Mesothelial cell of epicardium (in vitro differentiated cells): ENCODE data around the gene WBP2. TPM values are rescaled to one million over a fixed set of nuclear protein-coding genes. Genes with fewer than 3 reads are reported as not detected.
A peak's percentile ranks its signal among the peaks of the same experiment; 100 is the strongest.

Source experiments
- DNase-seq, 2 experiments: peaks; one replicate each; pipeline ENCODE4 v3.0.0; 2021; ENCODE audit warnings: low spot score in 2 of 2; ENCODE audit not compliant: unreplicated experiment in 2 of 2
- H3K27ac Mint-ChIP-seq: 2 replicates; pipeline ENCODE4 v1.8.0; 2021; ENCODE audit warnings: mixed read lengths
- H3K27me3 Mint-ChIP-seq: 2 replicates; pipeline ENCODE4 v1.8.0; 2021; ENCODE audit warnings: low read depth, mixed read lengths
- H3K36me3 Mint-ChIP-seq: 2 replicates; pipeline ENCODE4 v1.8.0; 2021; ENCODE audit warnings: mixed read lengths
- H3K4me1 Mint-ChIP-seq: 2 replicates; pipeline ENCODE4 v1.8.0; 2021; ENCODE audit warnings: mixed read lengths
- H3K4me3 Mint-ChIP-seq: 2 replicates; pipeline ENCODE4 v1.8.0; 2021; ENCODE audit warnings: mild to moderate bottlenecking, moderate library complexity, mixed read lengths
- H3K9me3 Mint-ChIP-seq: 2 replicates; pipeline ENCODE4 v1.8.0; 2021; ENCODE audit warnings: mixed read lengths
- total RNA-seq: library from RNA; stranded (reverse); gene quantifications from 3 replicates; pipeline ENCODE4 v1.2.1, GENCODE V29; 2021
- TF ChIP-seq, protein P1 (sequence below): fragments of 200-600 bp; sonication (generic); IDR thresholded peaks from one replicate; pipeline ENCODE4 v1.5.0; 2021; ENCODE audit warnings: antibody characterized with exemption; ENCODE audit not compliant: unreplicated experiment

Gene WBP2
- total RNA-seq, 1 donor from 2014 or later, result 42.3 TPM

DNA sequence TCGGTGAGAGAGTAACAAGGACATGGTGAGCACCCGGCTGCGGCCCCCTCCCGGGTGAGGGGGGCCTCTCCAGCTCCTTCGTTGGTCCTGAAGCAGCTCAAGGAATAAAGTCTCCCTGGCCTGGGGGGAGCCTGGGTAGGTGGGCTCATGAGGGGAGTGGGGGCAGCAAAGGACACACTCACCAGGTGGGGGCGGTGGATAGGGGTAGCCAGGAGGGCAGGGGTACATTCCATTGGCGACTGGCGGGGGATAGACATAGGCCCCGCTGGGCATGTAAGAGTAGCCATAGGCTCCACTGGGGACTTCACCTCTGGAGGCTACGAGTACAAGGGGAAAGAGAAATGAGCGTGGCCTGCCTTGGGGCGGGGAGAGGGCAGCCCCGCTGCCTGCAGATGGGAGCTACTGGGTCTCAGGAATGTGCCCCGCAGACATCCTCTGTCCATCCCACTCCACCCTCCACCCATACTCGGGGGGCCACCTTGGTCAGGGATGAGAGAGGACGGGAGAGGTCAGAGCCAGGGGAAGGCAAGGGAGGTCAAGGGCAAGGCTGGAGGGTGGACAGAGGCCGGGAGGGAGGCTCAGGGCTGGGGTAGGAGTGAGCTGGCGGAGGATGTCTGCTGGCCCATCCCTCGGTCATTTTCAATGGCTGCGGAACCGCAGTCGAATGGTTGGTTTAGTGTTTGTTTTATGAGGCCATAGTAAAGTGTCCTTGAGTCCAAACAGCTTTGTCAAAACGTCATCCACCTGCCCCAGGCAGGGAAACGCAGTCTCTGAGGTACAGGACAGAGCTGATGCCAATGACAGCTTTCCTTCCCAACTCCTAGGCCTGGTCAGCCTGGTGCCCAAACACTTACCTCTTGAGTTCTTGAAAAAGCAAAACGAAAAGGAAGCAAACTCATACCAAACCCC lies 7.3 kb downstream of the WBP2 start:
- H3K4me1 Mint-ChIP-seq, result peaks cover 19% of the 10 kb centered on the region
- DNase-seq, result no peak
- no peak overlapping the region for H3K4me3 Mint-ChIP-seq
- TF ChIP-seq, protein P1, sequence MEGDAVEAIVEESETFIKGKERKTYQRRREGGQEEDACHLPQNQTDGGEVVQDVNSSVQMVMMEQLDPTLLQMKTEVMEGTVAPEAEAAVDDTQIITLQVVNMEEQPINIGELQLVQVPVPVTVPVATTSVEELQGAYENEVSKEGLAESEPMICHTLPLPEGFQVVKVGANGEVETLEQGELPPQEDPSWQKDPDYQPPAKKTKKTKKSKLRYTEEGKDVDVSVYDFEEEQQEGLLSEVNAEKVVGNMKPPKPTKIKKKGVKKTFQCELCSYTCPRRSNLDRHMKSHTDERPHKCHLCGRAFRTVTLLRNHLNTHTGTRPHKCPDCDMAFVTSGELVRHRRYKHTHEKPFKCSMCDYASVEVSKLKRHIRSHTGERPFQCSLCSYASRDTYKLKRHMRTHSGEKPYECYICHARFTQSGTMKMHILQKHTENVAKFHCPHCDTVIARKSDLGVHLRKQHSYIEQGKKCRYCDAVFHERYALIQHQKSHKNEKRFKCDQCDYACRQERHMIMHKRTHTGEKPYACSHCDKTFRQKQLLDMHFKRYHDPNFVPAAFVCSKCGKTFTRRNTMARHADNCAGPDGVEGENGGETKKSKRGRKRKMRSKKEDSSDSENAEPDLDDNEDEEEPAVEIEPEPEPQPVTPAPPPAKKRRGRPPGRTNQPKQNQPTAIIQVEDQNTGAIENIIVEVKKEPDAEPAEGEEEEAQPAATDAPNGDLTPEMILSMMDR, result no peak
- H3K9me3 Mint-ChIP-seq, result no peaks in the 10 kb centered on the region
- H3K27me3 Mint-ChIP-seq, result no peaks in the 10 kb centered on the region
- no peak overlapping the region for H3K27ac Mint-ChIP-seq
- peaks cover 21% of the 10 kb centered on the region for H3K36me3 Mint-ChIP-seq

DNA sequence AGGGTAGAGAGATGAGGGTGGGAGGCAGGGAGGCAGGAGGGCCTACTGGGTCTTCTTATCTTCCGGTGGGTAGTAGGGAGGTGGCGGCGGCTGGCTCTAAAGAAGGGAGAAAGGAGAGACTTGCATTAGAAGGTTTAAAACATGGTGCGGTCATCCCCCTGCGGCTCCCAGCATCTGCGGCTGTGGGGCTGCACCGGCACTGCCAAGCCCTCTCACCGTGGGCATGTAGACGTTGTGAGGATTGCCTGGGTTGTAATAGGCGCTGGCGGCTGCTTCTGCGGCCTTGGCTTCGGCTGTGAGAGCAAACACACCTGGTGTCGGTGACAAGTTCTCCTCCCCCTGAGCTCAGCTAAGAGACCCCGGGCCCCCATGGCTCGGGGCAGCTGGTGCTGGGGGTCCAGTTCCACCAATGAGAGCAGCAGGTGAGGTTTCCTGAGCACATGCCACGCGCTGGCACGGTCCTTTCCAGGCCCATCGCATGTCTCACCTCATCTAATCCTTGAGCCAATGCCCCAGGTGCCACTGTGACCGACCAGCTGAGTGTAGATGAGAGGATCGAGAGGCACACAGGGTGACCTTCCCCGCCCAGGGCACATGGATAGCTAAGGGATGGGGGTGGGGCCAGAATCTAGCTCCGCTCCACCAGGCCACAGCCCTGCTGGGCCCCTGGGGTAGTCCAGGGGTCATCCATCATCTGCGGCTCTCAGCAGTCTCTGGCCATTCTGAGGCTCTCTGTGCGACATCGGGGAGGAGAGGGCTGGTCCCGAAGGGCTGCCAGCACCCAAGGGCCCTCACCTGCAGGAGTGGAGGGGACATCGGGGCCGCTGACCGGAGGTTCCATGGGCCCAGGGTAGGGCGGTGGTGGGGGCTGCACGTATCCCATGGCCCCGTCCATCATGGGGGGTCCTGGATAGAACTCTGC lies 8.2 kb downstream of the WBP2 start:
- H3K9me3 Mint-ChIP-seq, result no peaks in the 10 kb centered on the region
- TF ChIP-seq, protein P1, result no peak
- peaks cover 17% of the 10 kb centered on the region for H3K4me1 Mint-ChIP-seq

DNA sequence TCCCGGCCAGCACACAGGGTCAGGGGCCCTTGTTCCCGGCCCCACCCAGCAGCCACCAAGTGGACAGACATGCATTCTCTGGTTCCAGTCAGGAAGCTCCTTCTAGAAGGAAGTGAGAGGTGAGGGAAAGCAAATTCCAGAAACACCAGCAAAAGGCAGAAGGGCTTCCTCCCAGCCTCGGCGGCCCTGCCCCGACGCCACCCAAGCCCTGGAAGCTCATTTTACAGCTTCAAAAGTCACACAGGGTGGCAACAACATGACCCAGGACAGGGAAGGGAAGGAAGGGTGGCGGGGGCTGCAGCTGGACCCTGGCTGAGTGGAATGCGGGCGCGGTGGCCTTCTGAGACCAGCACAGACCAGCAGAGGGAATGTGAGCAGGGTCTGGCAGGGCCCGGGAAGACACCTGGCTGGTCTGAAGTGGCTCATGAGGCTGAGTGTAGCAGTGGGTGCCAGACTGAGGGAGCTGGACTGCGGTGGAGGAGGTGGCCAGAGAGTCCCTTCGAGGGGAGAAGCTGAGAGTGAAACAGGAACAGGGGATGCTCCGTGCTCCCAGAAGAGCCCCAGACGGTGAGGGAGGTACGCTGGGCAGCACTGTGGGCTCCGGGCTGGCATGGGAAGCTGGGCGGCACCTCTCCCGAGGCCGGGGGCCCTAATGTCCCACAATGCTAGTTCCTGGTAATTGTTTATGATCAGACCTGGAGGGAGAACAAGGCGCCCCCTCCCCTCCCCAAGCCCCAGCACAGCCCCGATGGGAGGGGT lies 9.0 kb downstream of the WBP2 start:
- Mint-ChIP-seq H3K36me3 (peaks cover 19% of the 10 kb centered on the region), H3K27me3 (no peaks in the 10 kb centered on the region), H3K27ac (peak overlapping the region; percentile 88), H3K4me1 (peaks cover 17% of the 10 kb centered on the region), H3K4me3 (no peak overlapping the region), H3K9me3 (no peaks in the 10 kb centered on the region)
- no peak for DNase-seq
- TF ChIP-seq, protein P1, result no peak

More for the DNA sequence above, 8.2 kb downstream of the WBP2 start:
- Mint-ChIP-seq H3K4me3 (no peak overlapping the region), H3K36me3 (peaks cover 19% of the 10 kb centered on the region), H3K27me3 (no peaks in the 10 kb centered on the region), H3K27ac (peak overlapping the region; percentile 47)
- no peak for DNase-seq

DNA sequence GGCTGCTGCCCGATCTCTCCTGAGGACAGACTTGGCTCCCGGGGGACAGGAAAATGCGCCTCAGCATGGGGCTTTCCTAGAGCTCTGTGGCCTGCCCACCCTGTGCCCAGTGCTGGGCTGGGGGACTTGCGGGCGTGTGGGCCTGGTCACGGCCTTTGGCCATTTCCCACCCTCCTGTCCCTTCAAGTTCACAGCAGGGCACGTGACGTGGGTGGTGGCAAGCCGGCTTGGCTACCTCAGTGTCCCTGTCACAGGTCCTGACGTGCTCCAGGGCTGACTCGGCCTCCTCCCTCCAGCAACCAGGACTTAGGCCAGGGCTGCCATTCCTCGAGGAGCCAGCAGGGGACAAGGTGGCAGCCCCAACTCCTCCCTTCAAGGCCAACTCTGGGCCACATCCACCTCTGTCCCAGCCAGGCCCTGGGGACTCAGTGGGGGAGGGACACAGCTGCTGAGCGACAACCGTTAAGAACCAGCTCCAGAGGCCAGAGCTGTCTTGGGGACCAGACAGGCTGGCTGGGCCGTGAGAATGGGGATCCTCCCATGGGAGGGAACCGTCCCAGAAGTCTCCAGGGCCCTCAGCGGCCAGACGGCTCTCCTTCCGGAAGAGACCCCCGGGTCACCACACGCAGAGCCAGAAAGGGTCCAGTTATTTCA lies 9.9 kb downstream of the WBP2 start:
- Mint-ChIP-seq H3K4me3 (no peak overlapping the region), H3K27me3 (no peaks in the 10 kb centered on the region), H3K36me3 (peaks cover 16% of the 10 kb centered on the region), H3K4me1 (peaks cover 17% of the 10 kb centered on the region), H3K9me3 (no peaks in the 10 kb centered on the region), H3K27ac (peak overlapping the region; percentile 88)
- TF ChIP-seq, protein P1, result peak; percentile 86
- DNase-seq, result peak in 1 of 2 experiments; percentile 62

DNA sequence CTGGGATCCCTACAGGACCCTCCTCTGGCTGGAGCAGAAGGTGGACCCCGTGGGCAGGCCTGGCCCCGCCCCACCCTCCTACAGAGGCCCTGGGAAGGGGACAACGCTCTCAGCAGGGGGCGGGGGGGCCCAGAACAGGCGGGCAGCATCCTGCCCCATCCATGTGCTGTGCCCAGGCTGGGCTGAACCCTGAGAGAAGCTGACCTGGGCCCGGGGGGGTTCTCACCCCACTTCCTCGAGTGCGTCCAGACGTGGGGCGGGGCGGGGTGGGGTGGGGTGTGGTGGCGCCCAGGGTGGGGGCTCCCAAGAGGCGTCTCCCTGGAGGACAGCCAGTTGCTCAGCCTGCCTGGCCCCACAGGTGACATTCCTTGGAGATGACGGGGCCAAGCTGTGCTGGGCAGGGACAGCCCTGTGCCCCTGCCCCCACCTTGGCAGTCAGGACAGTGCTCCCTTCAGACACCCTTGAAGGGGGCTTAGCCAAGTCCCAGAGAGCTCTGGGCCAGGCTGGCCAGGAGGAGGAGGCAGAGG lies 10.5 kb downstream of the WBP2 start:
- H3K27me3 Mint-ChIP-seq, result no peaks in the 10 kb centered on the region
- DNase-seq, result no peak
- peaks cover 17% of the 10 kb centered on the region for H3K4me1 Mint-ChIP-seq
- no peak overlapping the region for H3K4me3 Mint-ChIP-seq
- H3K36me3 Mint-ChIP-seq, result peaks cover 13% of the 10 kb centered on the region
- TF ChIP-seq, protein P1, result no peak
- no peaks in the 10 kb centered on the region for H3K9me3 Mint-ChIP-seq
- H3K27ac Mint-ChIP-seq, result peak overlapping the region; percentile 88
